Fibroblast of the aortic adventitia (primary cell): ENCODE results near the gene TEDC1. TPM values are rescaled to one million over a fixed set of nuclear protein-coding genes. Genes with fewer than 3 reads are reported as not detected.

Experiments
- DNase-seq: peaks from one replicate; pipeline ENCODE4 v3.0.0-alpha.2; 2010; ENCODE audit warnings: low read depth
- H3K4me3 ChIP-seq: 2 replicates; pipeline ENCODE4 v1.5.1; 2011; ENCODE audit warnings: low read depth, mild to moderate bottlenecking, control low read depth, low read length, moderate library complexity
- CTCF ChIP-seq: IDR thresholded peaks from 2 replicates; pipeline ENCODE4 v1.5.1; 2011; ENCODE audit warnings: mild to moderate bottlenecking, low read length, control low read depth, inconsistent platforms; ENCODE audit not compliant: insufficient read depth
- total RNA-seq: library from RNA; depleted of rRNA; stranded (reverse); fragments of >200 nt; gene quantifications from 2 replicates; pipeline ENCODE4 v1.2.3, GENCODE V29; 2012; ENCODE audit warnings: low replicate concordance

TEDC1 gene
- total RNA-seq, 1 donor: 12.6 TPM

- H3K4me3 ChIP-seq: no peak overlapping the region
- TF ChIP-seq CTCF: no peak
- DNase-seq: no peak
These were observed 6.8 kb downstream of the TEDC1 start for GRCh38 chr14:105497671-105498429.

GRCh38 chr14:105498430-105499255, 7.6 kb downstream of the TEDC1 start:
- no peak for DNase-seq
- no peak overlapping the region for H3K4me3 ChIP-seq
- TF ChIP-seq CTCF: no peak

GRCh38 chr14:105499256-105500035, 8.4 kb downstream of the TEDC1 start:
- no peak for TF ChIP-seq CTCF
- H3K4me3 ChIP-seq: no peak overlapping the region
- no peak for DNase-seq

- no peak overlapping the region for H3K4me3 ChIP-seq
- no peak for TF ChIP-seq CTCF
- DNase-seq: no peak
These were observed 9.1 kb downstream of the TEDC1 start for GRCh38 chr14:105500036-105500725.

- TF ChIP-seq CTCF: no peak
- DNase-seq: no peak
- H3K4me3 ChIP-seq: no peak overlapping the region
These were observed 9.7 kb downstream of the TEDC1 start for GRCh38 chr14:105500726-105501101.

GRCh38 chr14:105501504-105502291, 10.7 kb downstream of the TEDC1 start:
- H3K4me3 ChIP-seq: no peak overlapping the region
- no peak for TF ChIP-seq CTCF
- DNase-seq: no peak
